HUES64 (cell line): ENCODE results near the gene IL25.

Source experiments
- H3K27ac ChIP-seq: 2 replicates; pipeline ENCODE4 v1.7.0; 2013; ENCODE audit warnings: low read depth, low read length, inconsistent platforms
- H3K27me3 ChIP-seq: 2 replicates; pipeline ENCODE4 v1.6.1; 2013; ENCODE audit warnings: mild to moderate bottlenecking, low read length; ENCODE audit not compliant: insufficient read depth
- H3K36me3 ChIP-seq: 2 replicates; pipeline ENCODE4 v1.6.1; 2013; ENCODE audit warnings: mild to moderate bottlenecking, low read length; ENCODE audit not compliant: insufficient read depth
- H3K4me1 ChIP-seq: 2 replicates; pipeline ENCODE4 v1.6.1; 2013; ENCODE audit warnings: mild to moderate bottlenecking, low read length, moderate library complexity; ENCODE audit not compliant: insufficient read depth
- H3K4me3 ChIP-seq: 2 replicates; pipeline ENCODE4 v1.5.1; 2013; ENCODE audit warnings: mild to moderate bottlenecking, low read length, moderate library complexity
- H3K9ac ChIP-seq: 2 replicates; pipeline ENCODE4 v1.6.1; 2013; ENCODE audit warnings: mild to moderate bottlenecking, low read depth, low read length
- H3K9me3 ChIP-seq: 2 replicates; pipeline ENCODE4 v1.6.1; 2013; ENCODE audit warnings: low read depth, low read length; ENCODE audit not compliant: insufficient read depth
- WGBS: fragments of 150-250, 120-280 bp; methylation state at CpG from one replicate; pipeline ENCODE4 v1.1.7; 2013; ENCODE audit warnings: missing lambda C conversion rate; 5-methylcytosine and 5-hydroxymethylcytosine counted together

The IL25 gene

DNA sequence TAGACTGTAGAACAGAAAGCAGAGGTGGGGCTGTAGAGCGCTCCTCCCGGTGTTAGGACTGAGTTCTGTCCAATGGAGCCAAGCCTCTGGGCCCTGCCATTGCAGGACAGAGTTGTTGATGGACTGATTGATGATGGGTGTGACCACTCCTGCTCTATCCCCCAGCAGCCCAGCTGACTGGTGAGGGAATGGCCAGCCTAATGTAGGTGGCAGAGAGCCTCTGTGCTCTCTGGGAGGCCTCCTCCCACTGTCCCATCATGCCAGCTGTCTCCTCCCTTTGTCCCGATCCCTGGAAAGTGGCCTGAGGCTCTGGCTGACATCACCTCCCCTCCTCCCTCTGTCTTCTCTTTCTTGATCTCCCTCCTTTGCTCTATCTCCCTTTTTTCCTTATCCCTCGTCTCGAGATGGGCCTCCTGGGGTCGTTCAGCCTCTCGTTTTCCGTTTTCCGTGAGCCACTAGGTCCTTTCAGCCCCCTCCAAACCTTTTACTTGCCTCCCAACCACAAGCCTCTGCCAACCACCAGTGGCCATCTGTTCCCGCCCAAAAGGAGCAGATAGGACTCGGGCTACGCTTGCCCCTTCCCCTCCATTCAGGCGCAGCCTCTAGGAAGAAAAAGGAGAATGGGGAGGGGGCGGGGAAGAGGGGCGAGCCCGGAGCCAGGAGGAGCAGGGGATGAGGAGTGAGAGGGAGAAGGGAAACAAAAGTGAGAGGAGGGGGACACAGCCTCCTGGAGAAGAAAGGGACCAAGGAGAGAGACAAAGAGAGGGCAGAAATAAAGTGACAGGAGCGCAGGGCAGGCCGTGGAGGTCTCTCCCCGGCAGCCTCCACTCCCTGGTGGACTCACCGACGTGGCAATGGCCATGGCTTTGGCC is 8.2 kb upstream of the IL25 start:
- Histone ChIP-seq H3K9ac (peak overlapping the region; percentile 84), H3K36me3 (peaks cover 14% of the 10 kb centered on the region; the same call in 1 of the 2 replicates), H3K27me3 (peaks cover 14% of the 10 kb centered on the region), H3K27ac (peak overlapping the region; percentile 6; the same call in 1 of the 2 replicates), H3K4me3 (peak overlapping the region; percentile 76), H3K4me1 (peaks cover 13% of the 10 kb centered on the region), H3K9me3 (no peaks in the 10 kb centered on the region)
- 7% methylated on average over 21 of the region's 21 CpGs for WGBS

DNA sequence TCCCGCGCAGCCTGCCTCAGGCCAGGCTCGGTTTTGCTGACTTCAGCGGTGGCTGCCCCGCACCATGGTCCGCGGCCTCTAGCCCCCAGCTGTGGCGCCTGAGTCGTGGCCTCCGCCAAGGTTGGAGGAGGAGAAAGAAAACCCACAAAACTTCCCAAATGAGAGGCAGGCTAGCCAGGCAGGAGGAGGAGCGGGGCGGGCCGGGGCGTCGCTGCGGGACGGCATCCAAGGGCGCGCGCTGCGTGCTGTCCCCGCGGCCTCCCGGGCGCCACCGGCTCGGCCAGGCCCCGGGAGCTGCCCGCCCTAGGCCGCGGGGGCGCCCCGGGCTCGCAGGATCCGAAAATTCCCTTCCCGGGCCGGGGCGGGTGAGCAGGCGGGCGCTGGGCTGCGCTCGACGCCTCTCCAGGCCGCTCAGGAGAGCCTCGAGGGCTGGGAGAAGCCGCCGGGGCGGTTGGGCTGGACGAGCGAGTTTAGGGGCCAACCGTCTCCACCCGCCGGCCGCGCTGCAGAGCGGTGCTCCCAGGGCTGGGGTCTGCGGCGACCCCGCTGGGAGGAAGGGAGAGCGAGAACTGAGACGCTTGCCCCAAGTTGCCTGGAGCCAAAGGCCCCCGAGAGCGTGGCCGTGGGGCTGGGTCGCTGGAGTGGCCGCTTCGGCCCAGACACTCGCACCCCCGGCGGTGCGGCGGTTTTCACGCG is 7.4 kb upstream of the IL25 start, which contains the start of gene EFS:
EFS (minus strand) TSS at position 137 of the 696 bp plus-strand sequence. CDS start 147 bp downstream, outside the sequence.
- peaks cover 13% of the 10 kb centered on the region for H3K4me1 ChIP-seq
- peak within 1 kb of the TSS; percentile 84 for H3K9ac ChIP-seq
- H3K27me3 ChIP-seq: peaks cover 14% of the 10 kb centered on the region
- peaks cover 9% of the 10 kb centered on the region; the same call in 1 of the 2 replicates for H3K36me3 ChIP-seq
- peak within 1 kb of the TSS; percentile 86 for H3K27ac ChIP-seq
- H3K4me3 ChIP-seq: peak within 1 kb of the TSS; percentile 76
- under 1% methylated on average over 74 of the region's 74 CpGs for WGBS
- H3K9me3 ChIP-seq: no peaks in the 10 kb centered on the region

DNA sequence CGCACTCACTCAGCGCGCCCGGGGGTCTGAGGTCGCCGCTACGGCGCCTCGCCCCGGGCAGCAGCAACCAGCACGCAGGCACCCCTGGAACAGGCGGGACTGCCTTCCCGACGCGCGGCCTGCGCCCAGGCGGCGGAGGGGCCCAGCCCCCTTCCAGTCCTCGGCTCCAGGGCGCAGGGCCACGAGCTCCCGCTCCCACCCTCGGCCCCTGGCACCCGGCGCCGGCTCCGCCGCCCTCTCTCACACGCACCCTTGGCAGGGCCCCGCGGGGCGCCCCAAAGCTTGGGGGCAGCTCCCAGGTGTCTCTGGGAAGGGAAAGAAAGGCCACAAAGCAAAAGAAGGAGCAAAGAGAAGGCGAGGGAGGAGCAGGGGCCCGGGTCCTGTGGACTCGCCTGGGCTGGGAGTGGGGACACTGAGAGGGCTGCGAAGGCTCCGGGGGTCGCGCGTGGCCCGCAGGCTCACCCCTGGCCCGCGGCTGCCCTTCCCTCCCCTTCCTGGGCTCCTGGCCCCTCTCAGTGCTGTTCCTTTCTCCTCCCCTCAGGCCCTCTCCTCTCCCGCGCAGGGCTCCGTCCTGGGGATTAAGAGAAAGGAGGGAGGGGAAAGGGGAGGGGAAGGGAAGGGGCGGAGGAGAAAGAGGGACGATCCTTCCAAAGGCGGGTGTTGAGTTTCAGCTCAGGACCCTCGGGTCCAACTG is 6.7 kb upstream of the IL25 start:
- H3K4me3 ChIP-seq: peak overlapping the region; percentile 76
- WGBS: under 1% methylated on average over 47 of the region's 51 CpGs
- peaks cover 7% of the 10 kb centered on the region; the same call in 1 of the 2 replicates for H3K36me3 ChIP-seq
- H3K4me1 ChIP-seq: peaks cover 13% of the 10 kb centered on the region
- no peaks in the 10 kb centered on the region for H3K9me3 ChIP-seq
- peaks cover 14% of the 10 kb centered on the region for H3K27me3 ChIP-seq
- peak overlapping the region; percentile 84 for H3K9ac ChIP-seq
- peak overlapping the region; percentile 86 for H3K27ac ChIP-seq

DNA sequence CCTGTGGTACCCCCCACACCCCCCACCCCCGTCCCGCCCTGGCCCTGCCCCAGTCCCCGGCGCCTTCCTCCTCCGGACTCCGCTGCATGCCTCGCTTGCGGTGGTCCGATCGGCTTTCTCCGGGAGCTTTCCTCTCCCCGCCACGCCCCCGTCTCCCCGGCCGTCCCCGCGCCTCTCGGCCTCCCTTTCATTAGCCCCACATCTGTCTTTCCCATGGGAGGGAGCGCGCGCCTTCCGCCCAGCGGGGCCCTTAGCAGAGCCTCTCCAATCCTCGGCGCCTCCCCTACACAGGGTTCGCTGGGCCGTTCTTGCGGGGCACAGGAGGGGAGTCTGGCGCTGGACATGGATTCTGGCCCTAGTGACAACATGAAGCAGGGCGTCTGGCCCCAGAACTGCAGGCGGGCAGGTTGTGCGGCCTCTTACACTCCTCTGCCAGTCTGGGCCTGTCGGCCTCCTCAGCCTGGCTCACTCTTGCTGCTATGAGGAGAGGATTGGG is 6.1 kb upstream of the IL25 start:
- Histone ChIP-seq H3K9me3 (no peaks in the 10 kb centered on the region), H3K9ac (peak overlapping the region; percentile 38; the same call in 1 of the 2 replicates), H3K4me3 (peak overlapping the region; percentile 76), H3K36me3 (0 out of 2 replicates have a peak, but pooled peaks cover 2% of the 10 kb centered on the region), H3K27me3 (peaks cover 14% of the 10 kb centered on the region), H3K27ac (peak overlapping the region; percentile 86; the same call in 1 of the 2 replicates), H3K4me1 (peaks cover 13% of the 10 kb centered on the region)
- WGBS: 1% methylated on average over 32 of the region's 34 CpGs

DNA sequence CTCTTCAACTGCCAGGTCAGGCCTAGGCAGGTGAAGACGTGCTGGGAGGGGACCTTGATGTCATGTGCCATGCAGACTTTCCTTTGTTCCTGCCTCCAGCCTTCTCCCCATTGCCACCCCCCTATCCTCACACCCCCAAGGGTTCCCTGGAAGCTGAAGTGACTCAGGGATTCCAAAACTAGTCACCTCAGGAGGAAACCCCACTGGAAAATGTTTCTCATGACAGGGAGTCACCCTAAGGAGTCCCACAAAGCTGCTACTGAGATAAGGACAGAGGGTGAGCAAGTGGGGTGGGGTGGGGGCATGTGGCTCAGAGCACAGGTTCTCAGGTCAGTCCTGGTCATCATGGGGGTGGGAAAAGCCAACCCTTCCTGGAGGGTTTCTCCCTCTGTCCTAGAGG is 2.4 kb upstream of the IL25 start:
- peaks cover 7% of the 10 kb centered on the region for H3K4me1 ChIP-seq
- no peak overlapping the region for H3K4me3 ChIP-seq
- no peaks in the 10 kb centered on the region for H3K36me3 ChIP-seq
- peaks cover 14% of the 10 kb centered on the region for H3K27me3 ChIP-seq
- 67% methylated on average over 1 of the region's 1 CpG for WGBS
- no peaks in the 10 kb centered on the region for H3K9me3 ChIP-seq
- H3K27ac ChIP-seq: no peak overlapping the region
- no peak overlapping the region for H3K9ac ChIP-seq

DNA sequence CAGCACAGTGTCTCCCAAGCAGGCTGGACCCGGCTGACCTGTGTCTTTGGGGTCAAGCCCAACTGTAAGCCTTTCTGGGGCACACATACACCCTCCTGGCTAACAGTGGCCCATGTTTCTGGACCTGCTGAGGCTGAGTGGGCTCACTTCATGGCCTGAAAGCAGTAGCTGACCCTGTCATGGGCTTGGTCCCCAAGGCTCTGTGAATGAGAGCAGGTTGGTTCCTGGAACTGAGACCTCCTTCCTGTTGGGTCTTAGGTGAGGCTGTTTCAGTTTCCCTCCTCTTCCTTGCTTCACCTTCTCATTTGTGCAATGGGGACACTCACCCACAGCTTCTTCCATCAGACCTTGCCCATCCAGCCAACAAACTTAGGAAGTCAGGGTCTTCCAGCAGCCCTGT is 744 bp upstream of the IL25 start:
- Histone ChIP-seq H3K27ac (no peak overlapping the region), H3K4me3 (no peak overlapping the region), H3K27me3 (peaks cover 14% of the 10 kb centered on the region), H3K9me3 (no peaks in the 10 kb centered on the region), H3K9ac (no peak overlapping the region), H3K36me3 (no peaks in the 10 kb centered on the region), H3K4me1 (peaks cover 5% of the 10 kb centered on the region)
- WGBS: 81% methylated on average over 1 of the region's 1 CpG

DNA sequence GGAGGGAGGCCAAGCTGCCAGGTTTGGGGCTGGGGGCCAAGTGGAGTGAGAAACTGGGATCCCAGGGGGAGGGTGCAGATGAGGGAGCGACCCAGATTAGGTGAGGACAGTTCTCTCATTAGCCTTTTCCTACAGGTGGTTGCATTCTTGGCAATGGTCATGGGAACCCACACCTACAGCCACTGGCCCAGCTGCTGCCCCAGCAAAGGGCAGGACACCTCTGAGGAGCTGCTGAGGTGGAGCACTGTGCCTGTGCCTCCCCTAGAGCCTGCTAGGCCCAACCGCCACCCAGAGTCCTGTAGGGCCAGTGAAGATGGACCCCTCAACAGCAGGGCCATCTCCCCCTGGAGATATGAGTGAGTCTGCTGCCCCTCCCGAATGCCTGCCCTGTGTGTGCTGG is 432 bp downstream of the IL25 start:
- Histone ChIP-seq H3K9ac (no peak overlapping the region), H3K9me3 (no peaks in the 10 kb centered on the region), H3K36me3 (no peaks in the 10 kb centered on the region), H3K4me1 (no peaks in the 10 kb centered on the region), H3K4me3 (no peak overlapping the region), H3K27ac (no peak overlapping the region), H3K27me3 (peaks cover 17% of the 10 kb centered on the region)
- WGBS: 84% methylated on average over 3 of the region's 3 CpGs

DNA sequence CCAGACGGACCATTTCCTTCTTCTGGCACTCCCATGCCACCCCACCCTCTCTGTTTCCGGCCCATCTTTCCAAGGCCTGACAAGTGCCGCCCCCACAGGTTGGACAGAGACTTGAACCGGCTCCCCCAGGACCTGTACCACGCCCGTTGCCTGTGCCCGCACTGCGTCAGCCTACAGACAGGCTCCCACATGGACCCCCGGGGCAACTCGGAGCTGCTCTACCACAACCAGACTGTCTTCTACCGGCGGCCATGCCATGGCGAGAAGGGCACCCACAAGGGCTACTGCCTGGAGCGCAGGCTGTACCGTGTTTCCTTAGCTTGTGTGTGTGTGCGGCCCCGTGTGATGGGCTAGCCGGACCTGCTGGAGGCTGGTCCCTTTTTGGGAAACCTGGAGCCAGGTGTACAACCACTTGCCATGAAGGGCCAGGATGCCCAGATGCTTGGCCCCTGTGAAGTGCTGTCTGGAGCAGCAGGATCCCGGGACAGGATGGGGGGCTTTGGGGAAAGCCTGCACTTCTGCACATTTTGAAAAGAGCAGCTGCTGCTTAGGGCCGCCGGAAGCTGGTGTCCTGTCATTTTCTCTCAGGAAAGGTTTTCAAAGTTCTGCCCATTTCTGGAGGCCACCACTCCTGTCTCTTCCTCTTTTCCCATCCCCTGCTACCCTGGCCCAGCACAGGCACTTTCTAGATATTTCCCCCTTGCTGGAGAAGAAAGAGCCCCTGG is 3.1 kb downstream of the IL25 start:
- Histone ChIP-seq H3K36me3 (no peaks in the 10 kb centered on the region), H3K4me1 (no peaks in the 10 kb centered on the region), H3K4me3 (no peak overlapping the region), H3K9me3 (no peaks in the 10 kb centered on the region), H3K27me3 (peaks cover 22% of the 10 kb centered on the region), H3K27ac (no peak overlapping the region), H3K9ac (no peak overlapping the region)
- WGBS: 90% methylated on average over 21 of the region's 21 CpGs

DNA sequence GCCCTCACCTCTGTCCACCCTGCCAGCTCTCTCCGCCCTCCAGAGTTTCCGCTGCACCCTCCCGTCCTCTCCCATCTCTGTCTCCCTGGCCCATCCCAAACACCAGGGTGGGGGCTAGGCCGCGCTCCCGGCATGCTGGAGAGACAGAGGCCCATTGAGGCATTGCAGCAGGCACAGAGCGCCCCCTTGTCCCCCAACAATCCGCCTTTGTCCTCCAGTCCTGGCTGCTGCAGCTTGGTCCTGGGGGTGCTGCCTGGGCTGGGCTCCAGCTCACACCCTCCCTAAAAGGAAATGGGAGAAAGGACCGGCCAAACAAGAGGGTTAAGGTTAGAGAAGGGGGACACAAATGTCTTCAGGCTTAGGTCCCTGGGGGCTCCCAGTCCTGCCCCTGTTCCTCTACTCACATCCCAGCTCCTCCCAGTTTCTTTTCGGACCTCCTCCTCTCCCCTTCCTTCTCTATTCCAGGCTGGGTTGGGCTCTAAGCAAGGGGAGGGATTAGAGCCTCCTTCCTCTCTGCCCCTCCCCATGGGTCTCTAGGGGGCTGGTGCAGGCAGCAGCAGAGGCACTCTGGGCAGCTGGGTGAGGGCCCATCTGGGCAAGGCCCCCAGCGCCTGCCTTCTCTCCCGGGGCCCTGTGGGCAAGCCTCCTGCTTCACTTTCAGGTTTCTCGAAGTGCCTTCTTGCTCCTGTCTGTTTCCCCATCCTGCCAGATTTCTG is 4.0 kb downstream of the IL25 start, which contains the start of gene CMTM5:
CMTM5 (plus strand) TSS at position 565 of the 716 bp plus-strand sequence. CDS start 206 bp downstream, outside the sequence.
- H3K9ac ChIP-seq: no peak within 1 kb of the TSS
- peaks cover 22% of the 10 kb centered on the region for H3K27me3 ChIP-seq
- H3K4me1 ChIP-seq: no peaks in the 10 kb centered on the region
- no peaks in the 10 kb centered on the region for H3K9me3 ChIP-seq
- 70% methylated on average over 12 of the region's 13 CpGs for WGBS
- no peaks in the 10 kb centered on the region for H3K36me3 ChIP-seq
- H3K4me3 ChIP-seq: peak within 1 kb of the TSS; percentile 23
- no peak within 1 kb of the TSS for H3K27ac ChIP-seq

DNA sequence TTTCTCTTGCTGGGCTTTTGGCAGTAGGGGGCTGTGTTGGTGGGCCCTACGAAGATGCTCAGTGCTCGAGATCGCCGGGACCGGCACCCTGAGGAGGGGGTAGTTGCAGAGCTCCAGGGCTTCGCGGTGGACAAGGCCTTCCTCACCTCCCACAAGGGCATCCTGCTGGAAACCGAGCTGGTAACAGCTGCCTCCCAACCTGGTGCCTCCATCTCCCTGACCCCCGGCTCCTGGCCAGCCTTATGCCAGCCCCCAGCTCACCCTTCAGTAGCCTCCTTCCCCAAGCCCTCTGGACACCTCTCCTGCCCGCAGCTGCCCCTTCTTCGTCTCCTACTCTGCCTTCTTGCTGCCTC is 4.6 kb downstream of the IL25 start:
- 77% methylated on average over 11 of the region's 11 CpGs for WGBS
- Histone ChIP-seq H3K4me1 (no peaks in the 10 kb centered on the region), H3K36me3 (no peaks in the 10 kb centered on the region), H3K4me3 (no peak overlapping the region), H3K9ac (no peak overlapping the region), H3K27me3 (peaks cover 24% of the 10 kb centered on the region), H3K9me3 (no peaks in the 10 kb centered on the region), H3K27ac (no peak overlapping the region)
